Endodermal cell (in vitro differentiated cells): Measurements from ENCODE around the gene SUPT4H1. TPM values are rescaled to one million over a fixed set of nuclear protein-coding genes. Genes with fewer than 3 reads are reported as not detected.

Source experiments
- DNase-seq: peaks from one replicate; pipeline ENCODE4 v3.0.0-alpha.2; 2017
- H3K27ac ChIP-seq: 2 replicates; pipeline ENCODE4 v1.5.1; 2013; ENCODE audit warnings: mild to moderate bottlenecking, low read depth, low read length, moderate library complexity
- H3K27me3 ChIP-seq: 2 replicates; pipeline ENCODE4 v1.6.1; 2013; ENCODE audit warnings: mild to moderate bottlenecking, low read length, moderate library complexity; ENCODE audit not compliant: insufficient read depth, control insufficient read depth, poor library complexity, severe bottlenecking
- H3K36me3 ChIP-seq: 2 replicates; pipeline ENCODE4 v1.7.0; 2013; ENCODE audit warnings: mild to moderate bottlenecking, low read length, moderate library complexity; ENCODE audit not compliant: control insufficient read depth, insufficient read depth
- H3K4me1 ChIP-seq: one replicate; pipeline ENCODE4 v1.7.0; 2013; ENCODE audit warnings: low read length; ENCODE audit not compliant: control insufficient read depth, insufficient read depth
- H3K4me3 ChIP-seq: 2 replicates; pipeline ENCODE4 v1.5.1; 2013; ENCODE audit warnings: mild to moderate bottlenecking, low read length, moderate library complexity
- H3K9ac ChIP-seq: 2 replicates; pipeline ENCODE4 v1.6.1; 2013; ENCODE audit warnings: mild to moderate bottlenecking, low read length, moderate library complexity; ENCODE audit not compliant: poor library complexity, severe bottlenecking; ENCODE audit errors: extremely low read depth
- H3K9me3 ChIP-seq: 2 replicates; pipeline ENCODE4 v1.6.1; 2013; ENCODE audit warnings: mild to moderate bottlenecking, low read length, moderate library complexity; ENCODE audit not compliant: control insufficient read depth
- H3K27ac Mint-ChIP-seq: 2 replicates; pipeline ENCODE4 v1.8.0; 2020; ENCODE audit warnings: mixed read lengths
- H3K27me3 Mint-ChIP-seq: 2 replicates; pipeline ENCODE4 v1.8.0; 2021; ENCODE audit warnings: mild to moderate bottlenecking, mixed read lengths; ENCODE audit not compliant: insufficient read depth
- H3K36me3 Mint-ChIP-seq: 2 replicates; pipeline ENCODE4 v1.8.0; 2020; ENCODE audit warnings: low read depth, mixed read lengths
- H3K4me1 Mint-ChIP-seq: 2 replicates; pipeline ENCODE4 v1.8.0; 2020; ENCODE audit warnings: mixed read lengths
- H3K4me3 Mint-ChIP-seq: 2 replicates; pipeline ENCODE4 v1.8.0; 2020; ENCODE audit warnings: mild to moderate bottlenecking, moderate library complexity, mixed read lengths
- H3K9me3 Mint-ChIP-seq: 2 replicates; pipeline ENCODE4 v1.8.0; 2020; ENCODE audit warnings: mild to moderate bottlenecking, mixed read lengths
- WGBS, 2 experiments: methylation state at CpG; one replicate each; pipeline versions ENCODE4 v1.1.5 to v1.1.7; 2013; ENCODE audit warnings: missing lambda C conversion rate in 2 of 2, mixed read lengths in 1 of 2; ENCODE audit not compliant: insufficient coverage in 1 of 2, insufficient read length in 1 of 2; 5-methylcytosine and 5-hydroxymethylcytosine counted together
- total RNA-seq, 2 donors: library from RNA; stranded (reverse); fragmentation: NEBNext Ultra II Directional in 1 of 2; extraction: Animal tissue kit (Norgen Biotek cat#: 25700) in 1 of 2; gene quantifications; 2 replicates in 1 of 2; 3 replicates in 1 of 2; pipeline ENCODE4 v1.2.1, GENCODE V29; 2021
- TF ChIP-seq, protein P1 (sequence below): fragments of 200-600 bp; sonication (generic); conservative IDR thresholded peaks from 2 replicates; pipeline ENCODE4 v1.5.0; 2021; ENCODE audit warnings: antibody characterized with exemption, mild to moderate bottlenecking

The SUPT4H1 gene
- total RNA-seq, 2 donors from 2014 or later = 97.2 to 98.8 TPM

DNA sequence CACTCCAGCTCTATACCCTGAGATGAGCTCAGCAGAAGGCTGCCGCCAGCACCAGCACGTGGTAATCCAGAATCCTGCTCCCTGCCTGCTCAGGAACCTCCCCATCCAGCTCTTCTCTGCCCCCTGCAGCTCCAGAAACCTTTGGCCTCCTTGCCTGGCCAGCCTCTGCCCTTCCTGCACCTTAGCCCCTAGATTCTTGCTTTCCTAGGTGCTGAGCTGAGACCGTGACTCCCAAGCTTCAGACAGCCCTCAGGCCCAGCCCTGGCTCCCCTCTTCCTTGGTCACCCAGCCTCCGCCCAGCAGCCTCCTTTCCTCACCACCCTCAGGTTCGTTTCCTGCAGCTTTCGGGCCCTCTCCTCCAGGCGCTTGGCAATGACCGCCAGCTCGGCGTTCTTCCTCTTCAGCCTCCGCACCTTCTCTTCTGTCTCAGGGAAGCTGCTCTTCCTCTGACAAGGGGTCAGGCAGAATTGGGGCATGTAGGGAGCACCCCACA lies 26.0 kb downstream of the SUPT4H1 start:
- Histone ChIP-seq H3K9me3 (no peaks in the 10 kb centered on the region), H3K27ac (no peak overlapping the region), H3K36me3 (no peaks in the 10 kb centered on the region), H3K27me3 (peaks cover 8% of the 10 kb centered on the region), H3K9ac (no peak overlapping the region), H3K4me3 (no peak overlapping the region), H3K4me1 (no peaks in the 10 kb centered on the region)
- Mint-ChIP-seq H3K4me1 (peaks cover 14% of the 10 kb centered on the region), H3K27me3 (peaks cover 53% of the 10 kb centered on the region), H3K4me3 (no peak overlapping the region), H3K9me3 (no peaks in the 10 kb centered on the region), H3K27ac (no peak overlapping the region), H3K36me3 (peaks cover 6% of the 10 kb centered on the region)
- DNase-seq = peak; percentile 72
- 81 to 89% methylated on average over 6 to 11 of the region's 11 CpGs for WGBS, 2 experiments
- TF ChIP-seq, protein P1, sequence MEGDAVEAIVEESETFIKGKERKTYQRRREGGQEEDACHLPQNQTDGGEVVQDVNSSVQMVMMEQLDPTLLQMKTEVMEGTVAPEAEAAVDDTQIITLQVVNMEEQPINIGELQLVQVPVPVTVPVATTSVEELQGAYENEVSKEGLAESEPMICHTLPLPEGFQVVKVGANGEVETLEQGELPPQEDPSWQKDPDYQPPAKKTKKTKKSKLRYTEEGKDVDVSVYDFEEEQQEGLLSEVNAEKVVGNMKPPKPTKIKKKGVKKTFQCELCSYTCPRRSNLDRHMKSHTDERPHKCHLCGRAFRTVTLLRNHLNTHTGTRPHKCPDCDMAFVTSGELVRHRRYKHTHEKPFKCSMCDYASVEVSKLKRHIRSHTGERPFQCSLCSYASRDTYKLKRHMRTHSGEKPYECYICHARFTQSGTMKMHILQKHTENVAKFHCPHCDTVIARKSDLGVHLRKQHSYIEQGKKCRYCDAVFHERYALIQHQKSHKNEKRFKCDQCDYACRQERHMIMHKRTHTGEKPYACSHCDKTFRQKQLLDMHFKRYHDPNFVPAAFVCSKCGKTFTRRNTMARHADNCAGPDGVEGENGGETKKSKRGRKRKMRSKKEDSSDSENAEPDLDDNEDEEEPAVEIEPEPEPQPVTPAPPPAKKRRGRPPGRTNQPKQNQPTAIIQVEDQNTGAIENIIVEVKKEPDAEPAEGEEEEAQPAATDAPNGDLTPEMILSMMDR = no peak

DNA sequence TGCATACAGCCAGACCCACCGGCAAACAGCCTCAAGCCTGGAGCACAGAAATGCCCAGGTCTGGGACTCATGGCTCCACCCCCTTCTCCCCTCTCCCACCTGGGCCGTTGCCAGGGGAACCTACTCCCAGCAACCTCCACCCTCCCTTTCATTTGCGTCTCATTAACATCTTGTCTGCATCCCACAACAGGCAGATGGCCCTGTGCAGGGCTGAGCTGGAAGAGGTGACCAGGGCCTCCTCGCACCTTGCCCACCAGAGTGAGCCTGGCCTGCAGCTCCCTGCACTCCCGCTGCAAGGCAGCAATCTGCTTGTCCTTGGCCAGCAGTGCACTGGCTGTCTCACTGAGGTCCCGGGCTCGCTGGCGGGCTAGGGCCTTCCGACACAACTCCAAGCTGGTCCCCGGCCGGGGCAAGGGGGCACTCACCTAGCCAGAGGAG lies 26.7 kb downstream of the SUPT4H1 start:
- Mint-ChIP-seq H3K4me3 (peak overlapping the region; percentile 61), H3K4me1 (peaks cover 14% of the 10 kb centered on the region), H3K9me3 (no peaks in the 10 kb centered on the region), H3K36me3 (peaks cover 6% of the 10 kb centered on the region), H3K27me3 (peaks cover 58% of the 10 kb centered on the region), H3K27ac (no peak overlapping the region)
- WGBS, 2 experiments = 86 to 92% methylated on average over 6 to 11 of the region's 11 CpGs
- H3K36me3 ChIP-seq = no peaks in the 10 kb centered on the region
- TF ChIP-seq, protein P1 = no peak
- H3K9me3 ChIP-seq = no peaks in the 10 kb centered on the region
- H3K4me1 ChIP-seq = no peaks in the 10 kb centered on the region
- H3K27ac ChIP-seq = no peak overlapping the region
- DNase-seq = peak; percentile 93
- no peak overlapping the region for H3K9ac ChIP-seq
- peak overlapping the region; percentile 76 for H3K4me3 ChIP-seq
- peaks cover 8% of the 10 kb centered on the region for H3K27me3 ChIP-seq

GRCh38 chr17:58324409-58325288 lies 27.4 kb downstream of the SUPT4H1 start:
- Histone ChIP-seq H3K36me3 (no peaks in the 10 kb centered on the region), H3K4me3 (peak overlapping the region; percentile 76), H3K9ac (peak overlapping the region; percentile 33), H3K27ac (no peak overlapping the region), H3K9me3 (no peaks in the 10 kb centered on the region), H3K27me3 (peaks cover 8% of the 10 kb centered on the region), H3K4me1 (no peaks in the 10 kb centered on the region)
- peaks cover 14% of the 10 kb centered on the region for H3K4me1 Mint-ChIP-seq
- TF ChIP-seq, protein P1 = no peak
- H3K36me3 Mint-ChIP-seq = peaks cover 6% of the 10 kb centered on the region
- WGBS, 2 experiments = 19 to 20% methylated on average over 32 to 66 of the region's 66 CpGs
- H3K27ac Mint-ChIP-seq = no peak overlapping the region
- H3K9me3 Mint-ChIP-seq = no peaks in the 10 kb centered on the region
- DNase-seq = peak; percentile 88
- H3K4me3 Mint-ChIP-seq = peak overlapping the region; percentile 61
- H3K27me3 Mint-ChIP-seq = peaks cover 60% of the 10 kb centered on the region
